ENCODE measurements around the gene LIMS1. TPM values are rescaled to one million over a fixed set of nuclear protein-coding genes. Genes with fewer than 3 reads are reported as not detected.

LIMS1 gene
- total and polyA plus RNA-seq, 2 of the 13 experiments (the other 11 are each of a cell fraction or from before 2014, with no cell fraction given): 38.3 to 49.6 TPM

DNA sequence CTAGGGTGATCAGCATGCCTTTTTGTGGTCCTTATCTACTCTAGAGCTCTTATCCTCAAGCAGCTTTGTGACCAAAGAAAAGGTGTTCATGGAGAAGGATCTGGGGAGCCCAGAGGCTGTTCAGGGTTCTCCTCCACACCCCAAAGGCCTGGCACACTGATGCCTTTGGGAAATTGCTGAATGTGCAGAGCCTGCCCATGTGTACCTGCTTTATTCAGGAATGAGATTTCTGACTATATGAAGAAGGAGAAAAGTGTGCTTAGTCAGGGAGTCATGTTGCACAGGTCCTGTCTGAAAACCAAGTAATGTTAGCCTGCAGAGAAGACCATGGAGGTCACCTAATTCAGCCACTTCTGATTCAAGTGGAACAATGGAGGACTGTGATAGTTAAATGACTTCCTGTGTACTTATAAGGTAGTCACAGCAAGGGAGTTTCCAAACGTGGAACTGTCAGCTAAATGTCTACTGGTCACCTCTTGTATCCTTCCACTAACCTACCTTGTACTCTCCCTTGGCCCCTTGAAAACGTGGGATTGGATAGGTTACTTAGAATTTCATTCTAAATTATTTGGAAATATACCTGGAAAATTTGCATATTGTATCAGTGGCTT lies 81.3 kb downstream of the LIMS1 start:
- ATAC-seq (no peak), FAIRE-seq (no peak), DNase-seq (ENCODE audit: low spot score) (peak; percentile 26)
- intact Hi-C loops (cut with micrococcal nuclease; ENCODE audit: unreplicated experiment): no loop called here
- Histone ChIP-seq H4K20me1 (ENCODE audit: insufficient read depth, low read length) (peaks cover 10% of the 10 kb centered on the region; the same call in 1 of the 2 replicates), H3K4me2 (ENCODE audit: low read depth, low read length) (no peak overlapping the region), H3K4me3 (replicated peaks in 1 of 3; ENCODE audit: insufficient read depth in 1 of 3, low read depth in 2 of 3, low read length in 3 of 3) (no peak overlapping the region), H3K36me3 (replicated peaks in 1 of 2; ENCODE audit: control insufficient read depth in 1 of 2, insufficient read depth in 2 of 2, low read length in 2 of 2) (peaks cover 0 to 4% of the 10 kb centered on the region in 2 experiments; a peak in 1 of 5 replicates), H3K27ac (ENCODE audit: extremely low read length, insufficient read depth, low read length) (no peak overlapping the region), H3K9ac (ENCODE audit: insufficient read depth, low read depth, low read length) (no peak overlapping the region), H3K27me3 (ENCODE audit: control insufficient read depth in 1 of 2, insufficient read depth in 2 of 2, low read length in 2 of 2) (no peaks in the 10 kb centered on the region), H3K4me1 (ENCODE audit: insufficient read depth, low read length) (peaks cover 34% of the 10 kb centered on the region), H3K79me2 (ENCODE audit: insufficient read depth, low read length) (peaks cover 23% of the 10 kb centered on the region), H2AFZ (ENCODE audit: low read length) (no peak overlapping the region), H3K9me3 (ENCODE audit: low read length) (no peaks in the 10 kb centered on the region)
- TF ChIP-seq ZNF263 (CRISPR knock-in tag; IDR thresholded peaks at IDR 0.05) (no peak), MAFK (conservative IDR thresholded peaks at IDR 0.05 in 1 of 2, IDR thresholded peaks at IDR 0.05 in 1 of 2; ENCODE audit: low read length in 2 of 2) (0 out of 4 replicates have a peak, but pooled peaks of 1 of the 2 experiments have one; percentile 19)
- CTCF ChIA-PET (ENCODE audit: low intra/inter-chr PET ratio, low total read pairs): no interaction called here
- no TSS peak for BruUV-seq (replicated peaks)
- 86% methylated on average over 2 of the region's 2 CpGs for whole genome bisulfite sequencing (ENCODE audit: low lambda C conversion rate)
- POLR2A ChIA-PET: no interaction called here
- in situ Hi-C loops (cut with HindIII; ENCODE audit: extremely low pct_ligation_motif_present, low pct_unique_long_range_greater_than_20kb): no loop called here

DNA sequence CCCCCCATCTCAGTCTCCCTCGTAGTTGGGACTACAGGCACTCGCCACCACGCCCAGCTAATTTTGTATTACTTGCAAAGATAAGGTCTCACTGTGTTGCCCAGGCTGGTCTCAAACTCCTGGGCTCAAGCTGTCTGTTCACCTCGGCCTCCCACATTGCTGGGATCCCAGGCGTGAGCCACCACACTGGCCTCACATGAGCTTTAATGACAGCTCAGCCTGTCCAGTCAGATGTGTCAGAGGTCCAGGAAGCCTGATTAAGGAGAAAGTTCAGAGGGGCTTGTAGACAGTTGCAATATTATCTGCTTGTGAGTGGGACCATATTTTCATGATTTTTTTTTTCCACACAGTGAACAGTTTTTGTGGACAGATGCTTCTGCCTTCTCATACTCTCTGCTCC lies 82.0 kb downstream of the LIMS1 start:
- ChIA-PET POLR2A (no interaction called here), CTCF (ENCODE audit: low intra/inter-chr PET ratio, low total read pairs) (no interaction called here)
- TF ChIP-seq TRIM24 (CRISPR knock-in tag; IDR thresholded peaks at IDR 0.05): no peak
- TF ChIP-seq ZNF121 (CRISPR knock-in tag; IDR thresholded peaks at IDR 0.05): 0 out of 2 replicates have a peak, but pooled peaks have one; percentile 13
- ATAC-seq: no peak
- WGBS (ENCODE audit: low lambda C conversion rate): 98% methylated on average over 5 of the region's 5 CpGs
- Histone ChIP-seq H3K9me3 (ENCODE audit: low read length) (no peaks in the 10 kb centered on the region), H3K9ac (ENCODE audit: insufficient read depth, low read depth, low read length) (no peak overlapping the region), H3K4me2 (ENCODE audit: low read depth, low read length) (no peak overlapping the region), H3K36me3 (replicated peaks in 1 of 2; ENCODE audit: control insufficient read depth in 1 of 2, insufficient read depth in 2 of 2, low read length in 2 of 2) (peaks cover 0 to 4% of the 10 kb centered on the region in 2 experiments; a peak in 2 of 5 replicates), H3K79me2 (ENCODE audit: insufficient read depth, low read length) (peaks cover 22% of the 10 kb centered on the region), H4K20me1 (ENCODE audit: insufficient read depth, low read length) (peaks cover 13% of the 10 kb centered on the region; the same call in 1 of the 2 replicates), H3K27ac (ENCODE audit: extremely low read length, insufficient read depth, low read length) (no peak overlapping the region), H3K4me3 (replicated peaks in 1 of 3; ENCODE audit: insufficient read depth in 1 of 3, low read depth in 2 of 3, low read length in 3 of 3) (no peak overlapping the region), H3K4me1 (ENCODE audit: insufficient read depth, low read length) (peaks cover 39% of the 10 kb centered on the region), H2AFZ (ENCODE audit: low read length) (no peak overlapping the region), H3K27me3 (ENCODE audit: control insufficient read depth in 1 of 2, insufficient read depth in 2 of 2, low read length in 2 of 2) (no peaks in the 10 kb centered on the region)
- BruUV-seq (replicated peaks): no TSS peak
- DNase-seq (ENCODE audit: low spot score): no peak
- no peak for FAIRE-seq
- intact Hi-C loops (cut with micrococcal nuclease; ENCODE audit: unreplicated experiment) (no loop called here), in situ Hi-C loops (cut with HindIII; ENCODE audit: extremely low pct_ligation_motif_present, low pct_unique_long_range_greater_than_20kb) (no loop called here)
